Measurements from ENCODE around the gene FOXN4.

The FOXN4 gene

DNA sequence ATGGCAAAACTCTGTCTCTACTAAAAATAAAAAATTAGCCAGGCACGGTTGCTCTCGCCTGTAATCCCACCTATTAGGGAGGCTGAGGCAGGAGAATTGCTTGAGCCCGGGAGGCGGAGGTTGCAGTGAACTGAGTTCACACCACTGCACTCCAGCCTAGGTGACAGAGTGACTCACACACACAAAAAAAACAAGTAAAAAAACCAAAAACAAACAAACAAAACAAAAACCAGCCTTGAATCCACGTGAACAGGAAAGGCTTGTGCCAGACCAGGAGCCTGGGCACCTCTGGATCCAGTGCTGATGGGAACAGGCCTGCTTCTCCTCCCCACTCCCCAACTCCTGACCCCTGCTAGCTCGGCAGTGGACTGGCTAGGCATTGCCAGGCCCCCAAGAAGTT, 3.5 kb downstream of the FOXN4 start:
- no peak overlapping the region for H3K27ac ChIP-seq (ENCODE audit: insufficient read depth, low read length, poor library complexity, severe bottlenecking)
- DNase-seq: no peak
- H3K4me3 ChIP-seq (ENCODE audit: insufficient read depth, low read depth, low read length, poor library complexity, severe bottlenecking): no peak overlapping the region
- H3K36me3 ChIP-seq (ENCODE audit: control insufficient read depth, insufficient read depth, low read length): no peaks in the 10 kb centered on the region
- peaks cover 5% of the 10 kb centered on the region for H3K4me1 ChIP-seq (ENCODE audit: control insufficient read depth, insufficient read depth, low read length, poor library complexity, severe bottlenecking)
- no peaks in the 10 kb centered on the region for H3K9me3 ChIP-seq (ENCODE audit: control insufficient read depth, low read length)
- peaks cover 17% of the 10 kb centered on the region for H3K27me3 ChIP-seq (replicated peaks; ENCODE audit: control insufficient read depth, insufficient read depth, low read length, poor library complexity, severe bottlenecking)

DNA sequence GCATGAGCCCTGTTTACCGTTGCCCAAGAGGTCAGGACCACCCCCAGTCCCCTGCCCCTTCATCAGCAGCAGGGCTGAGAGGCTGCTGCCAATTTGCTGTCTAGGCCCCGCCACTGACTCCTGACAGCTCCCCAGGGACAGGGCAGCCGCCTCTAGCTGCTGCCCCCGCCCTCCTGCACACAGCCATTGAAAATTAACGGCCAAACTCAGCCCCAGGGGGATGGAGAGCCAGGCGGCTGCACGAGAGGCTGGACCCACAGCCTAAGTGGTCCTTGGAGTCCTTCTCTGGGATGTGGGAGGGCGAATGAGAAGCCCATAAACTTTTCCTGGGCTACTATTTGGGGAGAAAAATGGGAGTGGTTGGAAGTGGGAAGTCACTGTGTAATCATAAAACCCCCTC, 4.6 kb downstream of the FOXN4 start:
- Histone ChIP-seq H3K36me3 (ENCODE audit: control insufficient read depth, insufficient read depth, low read length) (no peaks in the 10 kb centered on the region), H3K27ac (ENCODE audit: insufficient read depth, low read length, poor library complexity, severe bottlenecking) (no peak overlapping the region), H3K9me3 (ENCODE audit: control insufficient read depth, low read length) (no peaks in the 10 kb centered on the region), H3K4me3 (ENCODE audit: insufficient read depth, low read depth, low read length, poor library complexity, severe bottlenecking) (no peak overlapping the region), H3K27me3 (replicated peaks; ENCODE audit: control insufficient read depth, insufficient read depth, low read length, poor library complexity, severe bottlenecking) (peaks cover 17% of the 10 kb centered on the region), H3K4me1 (ENCODE audit: control insufficient read depth, insufficient read depth, low read length, poor library complexity, severe bottlenecking) (peaks cover 5% of the 10 kb centered on the region)
- no peak for DNase-seq

DNA sequence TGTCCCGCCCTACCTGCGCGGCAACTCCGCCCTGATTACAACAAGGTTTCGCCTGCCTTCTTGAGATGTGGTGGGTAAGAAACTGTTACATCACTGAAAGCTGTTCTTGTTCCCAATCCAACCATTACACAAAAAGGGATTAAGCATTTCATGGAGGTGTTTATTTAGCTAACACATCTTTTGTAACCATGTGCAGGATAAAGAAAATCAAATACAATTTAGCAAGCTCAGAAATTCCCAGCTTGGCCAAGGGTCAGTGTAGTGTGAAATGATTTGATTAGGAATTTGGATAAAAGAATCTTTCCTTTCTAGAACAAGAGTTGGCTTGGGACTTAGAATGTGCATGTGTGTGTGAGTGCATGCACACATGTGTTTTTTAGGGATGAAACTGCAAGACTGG, 6.3 kb downstream of the FOXN4 start:
- H3K9me3 ChIP-seq (ENCODE audit: control insufficient read depth, low read length): no peaks in the 10 kb centered on the region
- no peak overlapping the region for H3K4me3 ChIP-seq (ENCODE audit: insufficient read depth, low read depth, low read length, poor library complexity, severe bottlenecking)
- no peak overlapping the region for H3K27ac ChIP-seq (ENCODE audit: insufficient read depth, low read length, poor library complexity, severe bottlenecking)
- no peaks in the 10 kb centered on the region for H3K4me1 ChIP-seq (ENCODE audit: control insufficient read depth, insufficient read depth, low read length, poor library complexity, severe bottlenecking)
- H3K36me3 ChIP-seq (ENCODE audit: control insufficient read depth, insufficient read depth, low read length): no peaks in the 10 kb centered on the region
- DNase-seq: no peak
- peaks cover 12% of the 10 kb centered on the region for H3K27me3 ChIP-seq (replicated peaks; ENCODE audit: control insufficient read depth, insufficient read depth, low read length, poor library complexity, severe bottlenecking)

DNA sequence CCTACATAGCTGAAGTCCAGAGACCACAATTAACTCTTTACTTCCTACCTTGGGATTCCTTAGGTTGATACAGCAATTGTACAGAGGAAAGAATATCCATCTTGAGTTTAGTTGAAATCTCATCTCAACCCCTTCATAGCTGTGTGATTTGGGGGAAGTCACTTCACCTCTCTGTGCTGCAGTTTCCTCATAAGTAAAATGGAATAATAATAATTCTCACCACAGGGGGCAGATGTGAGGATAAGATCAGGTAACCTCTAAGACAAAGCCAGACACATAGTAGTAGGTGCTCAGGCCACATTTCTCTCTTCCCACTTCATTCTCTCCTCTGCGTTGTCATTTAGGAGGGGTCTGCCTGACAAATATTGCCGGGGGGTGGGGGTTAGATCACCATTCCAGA, 6.7 kb downstream of the FOXN4 start:
- DNase-seq: no peak
- H3K27me3 ChIP-seq (replicated peaks; ENCODE audit: control insufficient read depth, insufficient read depth, low read length, poor library complexity, severe bottlenecking): peaks cover 12% of the 10 kb centered on the region

DNA sequence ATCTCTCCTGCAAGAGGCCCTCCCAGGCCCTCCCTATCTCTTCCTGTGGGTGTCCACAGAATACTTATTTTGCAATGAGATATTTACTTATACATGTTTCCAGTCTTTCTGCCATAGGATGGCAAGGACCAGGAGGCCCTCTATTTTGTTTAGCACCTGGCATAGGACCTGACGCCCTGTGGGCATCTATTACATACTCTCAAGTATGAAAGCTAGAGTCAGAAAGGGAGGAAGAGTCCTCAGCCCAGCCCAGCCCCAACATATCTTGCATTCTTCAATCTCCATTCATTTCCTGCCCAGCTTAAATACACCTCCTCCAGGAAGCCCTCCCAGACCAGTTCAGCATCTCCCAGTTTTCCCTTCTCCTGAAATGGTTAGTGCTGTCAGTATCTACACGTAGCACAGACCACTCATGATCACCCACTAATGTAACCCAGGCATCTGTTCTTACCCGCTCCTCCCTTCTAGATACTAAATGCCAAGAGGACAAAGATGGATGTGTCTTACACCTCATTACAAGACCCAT, 7.4 kb downstream of the FOXN4 start:
- H3K4me3 ChIP-seq (ENCODE audit: insufficient read depth, low read depth, low read length, poor library complexity, severe bottlenecking): no peak overlapping the region
- DNase-seq: no peak
- H3K27ac ChIP-seq (ENCODE audit: insufficient read depth, low read length, poor library complexity, severe bottlenecking): no peak overlapping the region
- H3K27me3 ChIP-seq (replicated peaks; ENCODE audit: control insufficient read depth, insufficient read depth, low read length, poor library complexity, severe bottlenecking): peaks cover 7% of the 10 kb centered on the region
- no peaks in the 10 kb centered on the region for H3K36me3 ChIP-seq (ENCODE audit: control insufficient read depth, insufficient read depth, low read length)
- no peaks in the 10 kb centered on the region for H3K4me1 ChIP-seq (ENCODE audit: control insufficient read depth, insufficient read depth, low read length, poor library complexity, severe bottlenecking)
- H3K9me3 ChIP-seq (ENCODE audit: control insufficient read depth, low read length): no peaks in the 10 kb centered on the region

More for the DNA sequence above, 6.7 kb downstream of the FOXN4 start:
- no peaks in the 10 kb centered on the region for H3K9me3 ChIP-seq (ENCODE audit: control insufficient read depth, low read length)
- no peaks in the 10 kb centered on the region for H3K4me1 ChIP-seq (ENCODE audit: control insufficient read depth, insufficient read depth, low read length, poor library complexity, severe bottlenecking)
- H3K36me3 ChIP-seq (ENCODE audit: control insufficient read depth, insufficient read depth, low read length): no peaks in the 10 kb centered on the region
- no peak overlapping the region for H3K27ac ChIP-seq (ENCODE audit: insufficient read depth, low read length, poor library complexity, severe bottlenecking)
- H3K4me3 ChIP-seq (ENCODE audit: insufficient read depth, low read depth, low read length, poor library complexity, severe bottlenecking): no peak overlapping the region

DNA sequence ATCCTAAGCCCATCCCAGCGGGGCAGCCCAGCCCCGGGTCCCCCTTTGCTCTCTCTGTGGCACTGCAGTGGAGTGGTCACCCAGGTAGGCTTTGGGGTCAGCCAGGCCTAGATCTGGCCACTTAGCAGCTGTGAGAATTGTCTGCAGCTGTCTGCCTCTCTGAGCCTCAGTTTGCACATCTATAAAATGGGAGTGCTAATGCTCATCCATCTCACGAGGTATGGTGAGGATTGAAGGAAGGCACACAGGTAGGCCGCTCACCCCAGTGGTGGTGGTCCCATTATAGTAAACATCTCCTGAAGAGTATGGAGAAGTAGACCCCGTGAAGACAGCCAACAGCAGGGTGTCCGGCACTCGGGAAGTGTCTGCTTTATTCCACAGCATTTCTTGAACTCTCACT, 9.2 kb downstream of the FOXN4 start:
- Histone ChIP-seq H3K36me3 (ENCODE audit: control insufficient read depth, insufficient read depth, low read length) (no peaks in the 10 kb centered on the region), H3K27ac (ENCODE audit: insufficient read depth, low read length, poor library complexity, severe bottlenecking) (no peak overlapping the region), H3K27me3 (replicated peaks; ENCODE audit: control insufficient read depth, insufficient read depth, low read length, poor library complexity, severe bottlenecking) (no peaks in the 10 kb centered on the region), H3K9me3 (ENCODE audit: control insufficient read depth, low read length) (no peaks in the 10 kb centered on the region), H3K4me1 (ENCODE audit: control insufficient read depth, insufficient read depth, low read length, poor library complexity, severe bottlenecking) (no peaks in the 10 kb centered on the region), H3K4me3 (ENCODE audit: insufficient read depth, low read depth, low read length, poor library complexity, severe bottlenecking) (no peak overlapping the region)
- no peak for DNase-seq

DNA sequence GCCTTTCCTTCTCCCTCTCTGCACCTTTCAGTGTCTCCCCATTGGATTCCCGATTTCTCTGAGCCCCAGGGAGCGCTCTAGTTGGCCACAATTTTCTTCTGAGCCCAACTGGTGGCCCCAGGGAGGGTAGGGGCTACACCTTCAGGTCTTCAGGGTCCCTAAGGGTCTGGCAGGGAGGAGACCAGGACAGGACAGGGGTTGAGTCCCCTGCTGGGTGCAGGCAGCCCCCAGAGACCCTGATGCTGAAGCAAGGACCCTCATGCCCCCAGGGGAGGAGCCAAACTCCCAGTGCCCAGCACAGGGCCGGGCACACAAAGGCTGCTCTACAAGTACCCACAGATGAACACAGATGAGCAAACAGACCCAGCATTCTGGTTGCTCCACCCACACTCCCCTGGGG, 12.7 kb downstream of the FOXN4 start:
- Histone ChIP-seq H3K4me1 (ENCODE audit: control insufficient read depth, insufficient read depth, low read length, poor library complexity, severe bottlenecking) (no peaks in the 10 kb centered on the region), H3K9me3 (ENCODE audit: control insufficient read depth, low read length) (no peaks in the 10 kb centered on the region), H3K27ac (ENCODE audit: insufficient read depth, low read length, poor library complexity, severe bottlenecking) (no peak overlapping the region), H3K36me3 (ENCODE audit: control insufficient read depth, insufficient read depth, low read length) (no peaks in the 10 kb centered on the region), H3K4me3 (ENCODE audit: insufficient read depth, low read depth, low read length, poor library complexity, severe bottlenecking) (no peak overlapping the region), H3K27me3 (replicated peaks; ENCODE audit: control insufficient read depth, insufficient read depth, low read length, poor library complexity, severe bottlenecking) (peaks cover 1% of the 10 kb centered on the region)
- no peak for DNase-seq

DNA sequence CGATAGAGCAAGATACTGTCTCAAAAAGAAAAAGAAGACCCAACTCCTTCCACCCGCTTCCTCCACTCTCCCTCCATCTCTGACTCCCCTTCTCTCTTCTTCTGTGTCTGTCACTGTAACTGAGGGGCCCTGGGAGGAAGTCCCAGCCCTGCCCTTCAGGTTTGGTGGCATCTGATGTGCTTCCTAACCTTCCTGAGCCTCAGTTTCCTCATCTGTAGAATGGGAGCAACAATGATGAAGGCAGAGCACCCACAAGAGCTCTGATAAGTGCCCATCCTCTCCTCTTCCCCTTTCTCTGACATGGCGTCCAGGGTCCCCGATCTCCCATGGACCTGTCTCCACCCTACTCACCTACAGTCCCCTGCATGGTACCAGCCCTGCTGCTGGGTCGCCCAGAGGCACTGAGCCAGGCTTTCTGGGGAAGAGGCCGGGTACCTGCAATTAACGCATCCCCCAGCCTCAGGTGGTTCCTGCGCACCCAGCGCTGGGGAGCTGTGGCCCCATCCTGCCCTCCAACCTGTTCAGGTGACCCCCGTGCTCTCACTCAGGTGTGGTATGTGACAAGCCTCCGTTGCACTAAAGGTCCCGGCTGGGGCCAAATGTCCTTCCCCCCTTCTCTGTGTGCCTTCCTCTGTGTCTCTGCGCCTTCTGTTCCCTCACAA, 13.2 kb downstream of the FOXN4 start:
- DNase-seq: no peak
- H3K4me1 ChIP-seq (ENCODE audit: control insufficient read depth, insufficient read depth, low read length, poor library complexity, severe bottlenecking): no peaks in the 10 kb centered on the region
- peaks cover 5% of the 10 kb centered on the region for H3K27me3 ChIP-seq (replicated peaks; ENCODE audit: control insufficient read depth, insufficient read depth, low read length, poor library complexity, severe bottlenecking)
- H3K4me3 ChIP-seq (ENCODE audit: insufficient read depth, low read depth, low read length, poor library complexity, severe bottlenecking): no peak overlapping the region
- H3K36me3 ChIP-seq (ENCODE audit: control insufficient read depth, insufficient read depth, low read length): no peaks in the 10 kb centered on the region
- H3K9me3 ChIP-seq (ENCODE audit: control insufficient read depth, low read length): no peaks in the 10 kb centered on the region
- no peak overlapping the region for H3K27ac ChIP-seq (ENCODE audit: insufficient read depth, low read length, poor library complexity, severe bottlenecking)

DNA sequence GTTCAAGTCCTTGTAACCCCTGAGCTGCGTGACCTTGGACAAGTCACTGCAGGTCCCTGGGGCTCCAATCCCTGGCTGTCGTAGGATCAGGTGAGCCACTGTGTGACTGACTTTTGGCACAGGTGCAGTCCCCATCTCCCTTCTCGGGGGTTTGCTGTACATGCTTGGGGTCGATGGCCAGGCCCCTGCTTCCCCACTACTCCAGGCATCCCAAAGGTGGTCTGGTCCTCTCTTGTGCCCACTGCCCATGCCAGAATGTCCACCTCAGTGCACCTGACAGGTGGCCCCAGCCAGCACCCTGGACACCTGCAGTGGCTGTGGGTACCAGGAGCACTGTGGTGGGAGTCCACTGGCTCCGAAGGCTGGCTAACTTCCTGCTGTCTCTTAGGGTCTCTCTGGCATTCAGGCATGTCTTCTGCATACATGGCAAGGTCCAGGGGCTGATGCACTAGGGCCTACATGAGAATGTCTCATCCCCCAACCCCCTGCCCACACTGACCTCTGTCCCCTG, 14.7 kb downstream of the FOXN4 start:
- H3K4me3 ChIP-seq (ENCODE audit: insufficient read depth, low read depth, low read length, poor library complexity, severe bottlenecking): no peak overlapping the region
- DNase-seq: no peak
- H3K36me3 ChIP-seq (ENCODE audit: control insufficient read depth, insufficient read depth, low read length): no peaks in the 10 kb centered on the region
- H3K9me3 ChIP-seq (ENCODE audit: control insufficient read depth, low read length): no peaks in the 10 kb centered on the region
- no peaks in the 10 kb centered on the region for H3K4me1 ChIP-seq (ENCODE audit: control insufficient read depth, insufficient read depth, low read length, poor library complexity, severe bottlenecking)
- peaks cover 5% of the 10 kb centered on the region for H3K27me3 ChIP-seq (replicated peaks; ENCODE audit: control insufficient read depth, insufficient read depth, low read length, poor library complexity, severe bottlenecking)
- H3K27ac ChIP-seq (ENCODE audit: insufficient read depth, low read length, poor library complexity, severe bottlenecking): no peak overlapping the region

DNA sequence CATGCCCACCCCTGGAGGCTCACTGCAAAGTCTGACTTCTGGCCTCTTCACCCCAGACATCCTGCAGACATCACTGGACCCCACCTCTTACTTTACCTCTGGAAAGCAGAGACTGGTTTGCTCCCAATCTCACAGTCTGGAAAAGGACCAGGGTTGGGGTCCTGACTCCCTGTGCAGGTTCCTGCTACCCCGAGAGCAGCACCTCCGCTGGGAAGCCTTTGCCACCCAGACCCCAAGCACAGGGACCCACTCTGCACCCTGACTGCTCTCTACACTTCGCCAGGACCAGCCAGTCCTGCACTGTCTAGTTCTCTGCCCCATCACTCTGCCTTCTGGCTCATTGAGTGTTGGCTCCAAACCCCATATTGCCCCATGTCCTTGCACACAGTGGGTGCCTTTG, 16.0 kb downstream of the FOXN4 start:
- H3K36me3 ChIP-seq (ENCODE audit: control insufficient read depth, insufficient read depth, low read length): no peaks in the 10 kb centered on the region
- H3K4me3 ChIP-seq (ENCODE audit: insufficient read depth, low read depth, low read length, poor library complexity, severe bottlenecking): no peak overlapping the region
- no peaks in the 10 kb centered on the region for H3K4me1 ChIP-seq (ENCODE audit: control insufficient read depth, insufficient read depth, low read length, poor library complexity, severe bottlenecking)
- H3K27ac ChIP-seq (ENCODE audit: insufficient read depth, low read length, poor library complexity, severe bottlenecking): no peak overlapping the region
- peaks cover 5% of the 10 kb centered on the region for H3K27me3 ChIP-seq (replicated peaks; ENCODE audit: control insufficient read depth, insufficient read depth, low read length, poor library complexity, severe bottlenecking)
- DNase-seq: no peak
- H3K9me3 ChIP-seq (ENCODE audit: control insufficient read depth, low read length): no peaks in the 10 kb centered on the region
